Prostate gland (tissue), 2 donors: ENCODE measurements around the gene TAF6. TPM values are rescaled to one million over a fixed set of nuclear protein-coding genes. Genes with fewer than 3 reads are reported as not detected.
A peak's percentile ranks its signal among the peaks of the same experiment; 100 is the strongest.

Experiments used
- DNase-seq: peaks from one replicate; pipeline ENCODE4 v3.0.0-alpha.2; 2019; ENCODE audit warnings: low spot score
- H3K27ac ChIP-seq, 2 donors: fragments of 200-600 bp; sonication (generic); 2 replicates each; pipeline ENCODE4 v1.5.1; 2017 to 2019
- H3K27me3 ChIP-seq: fragments of 200-600 bp; sonication (generic); replicated peaks from 2 replicates; pipeline ENCODE4 v1.5.1; 2019; ENCODE audit not compliant: insufficient read depth
- H3K36me3 ChIP-seq, 2 donors: fragments of 200-600 bp; sonication (generic); 1 replicate in 1 of 2; 2 replicates in 1 of 2; pipeline versions ENCODE4 v1.5.1 to v1.8.1; 2017 to 2019
- H3K4me1 ChIP-seq: fragments of 200-600 bp; sonication (generic); replicated peaks from 2 replicates; pipeline ENCODE4 v1.5.1; 2019
- H3K4me3 ChIP-seq, 2 donors: fragments of 200-600 bp; sonication (generic); 2 replicates each; pipeline ENCODE4 v1.5.1; 2017 to 2019
- H3K9me3 ChIP-seq: fragments of 200-600 bp; sonication (generic); 2 replicates; pipeline ENCODE4 v1.5.1; 2017
- POLR2A ChIP-seq: fragments of 450-650 bp; IDR thresholded peaks from one replicate; pipeline ENCODE4 v1.6.1; 2016; ENCODE audit warnings: antibody characterized with exemption, mild to moderate bottlenecking
- POLR2AphosphoS5 ChIP-seq: sonication (generic); formaldehyde crosslinking; IDR thresholded peaks from one replicate; pipeline ENCODE4 v1.6.1; 2017; ENCODE audit warnings: antibody characterized with exemption
- WGBS: methylation state at CpG from one replicate; pipeline ENCODE4 v1.1.5; 2018; 5-methylcytosine and 5-hydroxymethylcytosine counted together
- intact Hi-C: fragments of 100-400 bp; cut with DNase I; formaldehyde crosslinking; loops from one replicate; pipeline ENCODE4 v1.14.2; 2022
- total RNA-seq, 2 donors: library from RNA; depleted of rRNA; stranded (reverse); fragments of >200 nt; gene quantifications; one replicate each; pipeline ENCODE4 v1.1.0, GENCODE V29; 2016
- TF ChIP-seq, protein P1 (sequence below), 4 experiments: fragments of 200-600 bp in 2 of 4; fragments of 450-650 bp in 2 of 4; sonication (generic) in 2 of 4; IDR thresholded peaks; 1 replicate in 3 of 4; 2 replicates in 1 of 4; pipeline ENCODE4 v1.5.1; 2016 to 2019; ENCODE audit warnings: antibody characterized with exemption in 4 of 4, mild to moderate bottlenecking in 2 of 4, moderate library complexity in 2 of 4

The TAF6 gene
- total RNA-seq, 2 donors from 2014 or later = 68.3 to 79.8 TPM

DNA sequence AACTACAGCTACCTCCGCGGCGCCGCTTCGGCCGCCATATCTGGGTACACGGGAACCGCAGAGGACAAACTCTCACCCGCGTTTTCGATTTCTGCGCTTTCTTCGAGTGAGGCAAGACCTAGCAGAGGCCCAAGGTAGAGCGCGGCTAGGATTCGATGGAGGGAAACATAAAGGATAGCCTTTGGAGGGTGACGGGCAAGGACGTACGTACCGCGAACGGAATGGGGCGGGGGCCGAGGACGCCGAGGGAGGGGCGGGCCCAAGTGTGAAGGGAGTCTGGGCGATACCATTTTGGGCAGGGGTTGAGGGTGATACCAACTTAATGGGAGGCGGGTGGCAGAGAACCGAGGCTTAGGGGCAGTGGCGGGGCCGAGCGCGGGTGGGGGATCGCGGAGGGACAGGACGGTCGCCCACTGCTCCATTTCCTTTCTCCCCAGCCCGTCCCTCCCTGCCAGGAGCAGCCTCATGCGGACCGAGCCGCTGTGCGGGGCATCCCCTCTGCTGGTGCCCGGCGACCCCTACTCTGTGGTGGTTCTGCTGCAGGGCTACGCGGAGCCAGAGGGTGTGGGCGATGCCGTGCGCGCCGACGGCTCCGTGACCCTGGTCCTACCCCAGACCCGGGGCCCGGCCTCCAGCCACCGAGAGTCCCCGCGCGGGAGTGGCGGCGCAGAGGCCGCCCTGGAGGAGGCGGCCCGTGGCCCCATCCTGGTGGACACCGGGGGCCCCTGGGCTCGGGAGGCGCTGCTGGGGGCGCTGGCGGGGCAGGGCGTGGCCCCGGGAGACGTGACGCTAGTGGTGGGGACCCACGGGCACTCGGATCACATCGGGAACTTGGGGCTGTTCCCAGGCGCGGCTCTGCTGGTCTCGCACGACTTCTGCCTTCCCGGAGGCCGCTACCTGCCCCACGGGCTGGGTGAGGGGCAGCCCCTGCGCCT lies 8.0 kb upstream of the TAF6 start, which contains the start of gene MBLAC1:
Gene MBLAC1 (plus strand): TSS at position 37 of the 935 bp plus-strand sequence. CDS start 429 bp downstream, at position 466.
- TF ChIP-seq, protein P1, sequence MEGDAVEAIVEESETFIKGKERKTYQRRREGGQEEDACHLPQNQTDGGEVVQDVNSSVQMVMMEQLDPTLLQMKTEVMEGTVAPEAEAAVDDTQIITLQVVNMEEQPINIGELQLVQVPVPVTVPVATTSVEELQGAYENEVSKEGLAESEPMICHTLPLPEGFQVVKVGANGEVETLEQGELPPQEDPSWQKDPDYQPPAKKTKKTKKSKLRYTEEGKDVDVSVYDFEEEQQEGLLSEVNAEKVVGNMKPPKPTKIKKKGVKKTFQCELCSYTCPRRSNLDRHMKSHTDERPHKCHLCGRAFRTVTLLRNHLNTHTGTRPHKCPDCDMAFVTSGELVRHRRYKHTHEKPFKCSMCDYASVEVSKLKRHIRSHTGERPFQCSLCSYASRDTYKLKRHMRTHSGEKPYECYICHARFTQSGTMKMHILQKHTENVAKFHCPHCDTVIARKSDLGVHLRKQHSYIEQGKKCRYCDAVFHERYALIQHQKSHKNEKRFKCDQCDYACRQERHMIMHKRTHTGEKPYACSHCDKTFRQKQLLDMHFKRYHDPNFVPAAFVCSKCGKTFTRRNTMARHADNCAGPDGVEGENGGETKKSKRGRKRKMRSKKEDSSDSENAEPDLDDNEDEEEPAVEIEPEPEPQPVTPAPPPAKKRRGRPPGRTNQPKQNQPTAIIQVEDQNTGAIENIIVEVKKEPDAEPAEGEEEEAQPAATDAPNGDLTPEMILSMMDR (IDR thresholded peaks at IDR 0.05) = no peak
- TF ChIP-seq POLR2AphosphoS5 = peak; percentile 86

DNA sequence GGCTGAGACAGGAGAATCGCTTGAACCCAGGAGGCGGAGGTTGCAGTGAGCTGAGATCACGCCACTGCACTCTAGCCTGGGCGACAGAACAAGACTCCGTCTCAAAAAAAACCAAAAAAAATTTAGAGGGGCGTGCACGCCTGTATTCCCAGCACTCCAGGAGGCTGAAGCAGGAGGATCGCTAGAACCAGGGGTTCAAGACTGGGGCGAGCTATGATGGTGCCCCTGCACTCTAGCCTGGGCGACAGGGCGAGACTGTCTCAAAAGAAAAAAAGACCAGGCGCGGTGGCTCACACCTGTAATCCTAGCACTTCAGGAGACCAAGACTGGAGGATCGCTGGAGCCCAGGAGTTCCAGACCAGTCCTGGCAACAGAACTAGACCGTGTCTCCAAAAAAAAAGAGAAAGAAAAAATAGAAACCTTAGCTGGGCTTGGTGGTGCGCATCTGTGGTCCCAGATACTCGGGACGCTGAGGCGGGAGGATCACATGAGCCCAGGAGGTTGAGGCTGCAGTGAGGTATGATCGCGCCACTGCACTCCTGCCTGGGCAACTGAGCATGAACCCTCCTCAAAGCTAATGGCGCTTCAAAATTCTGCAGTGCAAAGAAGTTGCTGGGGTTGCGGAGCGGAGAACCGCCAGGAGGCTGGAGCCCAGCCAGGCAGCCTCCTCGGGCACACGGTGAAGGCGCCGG lies 7.2 kb upstream of the TAF6 start:
- Histone ChIP-seq H3K27ac (peak overlapping the region; percentile 96 to 98), H3K36me3 (no peaks in the 10 kb centered on the region), H3K27me3 (no peaks in the 10 kb centered on the region), H3K4me1 (no peaks in the 10 kb centered on the region), H3K4me3 (peak overlapping the region; percentile 76 to 86), H3K9me3 (no peaks in the 10 kb centered on the region)
- no peak for DNase-seq
- TF ChIP-seq, protein P1 (IDR thresholded peaks at IDR 0.05) = peak in 1 of 4 experiments; percentile 24
- TF ChIP-seq POLR2A = no peak
- 13% methylated on average over 22 of the region's 29 CpGs for WGBS
- intact Hi-C loops = loop anchor here (5.0 to 10.0 kb wide), 3 partner anchors 39 to 218 kb away; partner anchors contain the start of gene COPS6

More for the DNA sequence above, 8.0 kb upstream of the TAF6 start, which contains the start of gene MBLAC1:
- WGBS = under 1% methylated on average over 60 of the region's 85 CpGs
- intact Hi-C loops = loop anchor here (5.0 to 10.0 kb wide), 3 partner anchors 40 to 218 kb away; partner anchors contain the start of gene COPS6
- Histone ChIP-seq H3K27ac (peak within 1 kb of the TSS; percentile 96 to 98), H3K36me3 (no peaks in the 10 kb centered on the region), H3K4me1 (no peaks in the 10 kb centered on the region), H3K4me3 (peak within 1 kb of the TSS; percentile 76 to 86), H3K27me3 (no peaks in the 10 kb centered on the region), H3K9me3 (no peaks in the 10 kb centered on the region)
- DNase-seq = peak; percentile 89

DNA sequence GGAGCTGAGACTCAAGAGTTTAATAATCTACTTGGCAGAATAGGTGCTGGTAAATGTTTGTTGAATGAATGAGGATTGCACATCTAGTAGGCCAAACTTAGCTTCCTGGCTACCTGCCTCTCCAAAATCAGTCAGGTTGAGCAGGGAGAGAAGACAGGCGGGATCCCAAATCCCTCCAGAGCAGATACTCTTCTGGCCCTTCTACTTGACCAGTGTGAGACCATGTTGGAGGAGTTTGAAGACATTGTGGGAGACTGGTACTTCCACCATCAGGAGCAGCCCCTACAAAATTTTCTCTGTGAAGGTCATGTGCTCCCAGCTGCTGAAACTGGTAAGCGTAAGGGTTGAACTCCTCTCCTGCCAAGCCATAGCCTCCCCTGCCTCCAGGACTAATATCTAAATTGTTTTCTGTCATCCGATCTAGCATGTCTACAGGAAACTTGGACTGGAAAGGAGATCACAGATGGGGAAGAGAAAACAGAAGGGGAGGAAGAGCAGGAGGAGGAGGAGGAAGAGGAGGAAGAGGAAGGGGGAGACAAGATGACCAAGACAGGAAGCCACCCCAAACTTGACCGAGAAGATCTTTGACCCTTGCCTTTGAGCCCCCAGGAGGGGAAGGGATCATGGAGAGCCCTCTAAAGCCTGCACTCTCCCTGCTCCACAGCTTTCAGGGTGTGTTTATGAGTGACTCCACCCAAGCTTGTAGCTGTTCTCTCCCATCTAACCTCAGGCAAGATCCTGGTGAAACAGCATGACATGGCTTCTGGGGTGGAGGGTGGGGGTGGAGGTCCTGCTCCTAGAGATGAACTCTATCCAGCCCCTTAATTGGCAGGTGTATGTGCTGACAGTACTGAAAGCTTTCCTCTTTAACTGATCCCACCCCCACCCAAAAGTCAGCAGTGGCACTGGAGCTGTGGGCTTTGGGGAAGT lies 5.4 kb upstream of the TAF6 start:
- Histone ChIP-seq H3K36me3 (no peaks in the 10 kb centered on the region), H3K4me3 (no peak overlapping the region), H3K9me3 (no peaks in the 10 kb centered on the region), H3K27me3 (no peaks in the 10 kb centered on the region), H3K4me1 (peaks cover 6% of the 10 kb centered on the region), H3K27ac (no peak overlapping the region)
- no peak for TF ChIP-seq POLR2AphosphoS5
- no peak for TF ChIP-seq POLR2A
- TF ChIP-seq, protein P1 (IDR thresholded peaks at IDR 0.05) = no peak
- WGBS = 79% methylated on average over 4 of the region's 4 CpGs
- intact Hi-C loops = loop anchor here (5.0 to 10.0 kb wide), 3 partner anchors 37 to 220 kb away; partner anchors contain the start of gene COPS6
- no peak for DNase-seq

DNA sequence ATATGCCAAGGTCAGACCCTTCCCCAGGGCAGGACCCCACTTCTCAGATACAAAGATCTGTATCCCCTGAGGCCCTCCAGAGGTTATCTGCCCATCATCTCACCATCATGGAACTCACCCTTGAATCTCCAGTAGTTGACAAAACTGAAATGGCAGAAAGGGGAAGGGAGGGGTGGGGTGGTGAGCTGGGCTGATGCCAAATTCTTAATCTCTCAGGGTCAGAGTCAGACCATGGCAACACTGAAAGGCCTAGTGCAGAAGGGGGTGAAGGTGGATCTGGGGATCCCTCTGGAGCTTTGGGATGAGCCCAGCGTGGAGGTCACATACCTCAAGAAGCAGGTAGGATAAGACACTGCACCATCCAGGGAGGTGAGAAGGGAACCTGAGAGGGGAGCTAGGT lies 3.4 kb upstream of the TAF6 start:
- no peaks in the 10 kb centered on the region for H3K9me3 ChIP-seq
- no peak for DNase-seq
- 90% methylated on average over 1 of the region's 1 CpG for WGBS
- H3K27me3 ChIP-seq = no peaks in the 10 kb centered on the region
- no peak overlapping the region for H3K4me3 ChIP-seq
- no peak overlapping the region for H3K27ac ChIP-seq
- intact Hi-C loops = loop anchor here (10.0 kb wide), 2 partner anchors 128 to 222 kb away; no protein-coding TSS in a partner anchor
- H3K4me1 ChIP-seq = peaks cover 6% of the 10 kb centered on the region
- TF ChIP-seq, protein P1 (IDR thresholded peaks at IDR 0.05) = no peak
- TF ChIP-seq POLR2AphosphoS5 = no peak
- TF ChIP-seq POLR2A = no peak
- no peaks in the 10 kb centered on the region for H3K36me3 ChIP-seq
